NT2/D1 (cell line): ENCODE measurements around the gene PEAR1.

Source experiments
- YY1 ChIP-seq: IDR thresholded peaks from 2 replicates; pipeline ENCODE4 v1.6.1; 2011; ENCODE audit not compliant: insufficient read length, insufficient read depth
- ZNF274 ChIP-seq: IDR thresholded peaks from 2 replicates; pipeline ENCODE4 v1.6.1; 2011; ENCODE audit warnings: mild to moderate bottlenecking, low read depth, low read length

DNA sequence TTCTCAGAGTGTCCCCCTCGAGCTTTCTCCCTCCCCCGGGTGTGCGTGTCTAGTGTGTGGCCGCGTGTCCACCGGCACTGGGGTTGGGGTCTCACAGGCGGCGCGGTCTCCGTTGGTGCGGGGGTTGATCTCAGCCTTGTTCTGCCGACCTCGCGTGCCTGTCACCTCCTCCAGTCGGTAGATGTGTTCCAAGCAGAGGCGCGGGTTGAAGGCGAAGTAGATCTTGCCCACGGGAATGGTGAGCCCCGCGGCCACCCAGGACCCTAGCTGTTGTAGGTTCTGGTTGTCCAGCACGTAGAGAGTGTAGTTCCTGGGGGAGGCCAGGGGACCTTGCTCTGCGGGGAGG is 44.4 kb upstream of the PEAR1 start:
- TF ChIP-seq YY1: no peak
- TF ChIP-seq ZNF274: no peak
